ENCODE measurements around the gene MMP14.

- TF ChIP-seq CTCF (IDR thresholded peaks at IDR 0.05) (no peak), POLR2A (IDR thresholded peaks at IDR 0.05) (no peak)
Measured at GRCh38 chr14:22838631-22839041, 2.3 kb downstream of the MMP14 start.

All from adrenal gland (tissue), 5 donors.